GM18870 (cell line): ENCODE results near the gene NAP1L2.
"Not testable (repeated sequence)": the region's sequence is repeated elsewhere in the genome, so short reads cannot be mapped to it uniquely, and the experiment has no call there.

Source experiments
- ATAC-seq: cut with Tn5 transposase; IDR thresholded peaks from one replicate; pipeline ENCODE4 v1.9.1; 2021; ENCODE audit warnings: moderate library complexity; ENCODE audit not compliant: unreplicated experiment

The NAP1L2 gene, protein sequence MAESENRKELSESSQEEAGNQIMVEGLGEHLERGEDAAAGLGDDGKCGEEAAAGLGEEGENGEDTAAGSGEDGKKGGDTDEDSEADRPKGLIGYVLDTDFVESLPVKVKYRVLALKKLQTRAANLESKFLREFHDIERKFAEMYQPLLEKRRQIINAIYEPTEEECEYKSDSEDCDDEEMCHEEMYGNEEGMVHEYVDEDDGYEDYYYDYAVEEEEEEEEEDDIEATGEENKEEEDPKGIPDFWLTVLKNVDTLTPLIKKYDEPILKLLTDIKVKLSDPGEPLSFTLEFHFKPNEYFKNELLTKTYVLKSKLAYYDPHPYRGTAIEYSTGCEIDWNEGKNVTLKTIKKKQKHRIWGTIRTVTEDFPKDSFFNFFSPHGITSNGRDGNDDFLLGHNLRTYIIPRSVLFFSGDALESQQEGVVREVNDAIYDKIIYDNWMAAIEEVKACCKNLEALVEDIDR

GRCh38 chrX:73214426-73215094 is at the start of gene NAP1L2:
Gene NAP1L2 (minus strand): TSS chrX:73214851. CDS start chrX:73214492, 359 bp downstream.
- ATAC-seq = peak; percentile 97

DNA sequence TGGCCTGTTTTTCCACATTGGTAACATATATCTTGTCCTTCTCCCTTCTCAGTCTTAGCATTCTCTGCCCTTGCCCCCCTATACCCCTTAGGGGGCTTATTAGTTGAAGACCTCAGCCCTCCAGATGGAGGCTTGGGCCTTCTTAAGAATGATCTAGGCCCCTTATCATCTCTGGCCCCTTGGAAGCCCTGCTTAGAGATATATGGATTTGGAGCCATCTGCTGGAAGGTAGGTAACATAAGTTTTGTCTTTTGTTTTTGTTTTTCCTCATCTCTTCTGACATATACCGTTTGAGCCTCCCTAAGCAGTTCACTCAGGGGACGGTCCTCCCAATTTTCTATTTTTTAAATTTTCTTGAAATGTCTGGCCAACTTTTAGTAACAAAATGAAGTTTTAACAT is 48.3 kb upstream of the NAP1L2 start:
- ATAC-seq = no peak

GRCh38 chrX:73239242-73239641 is 24.6 kb upstream of the NAP1L2 start:
- no peak for ATAC-seq

DNA sequence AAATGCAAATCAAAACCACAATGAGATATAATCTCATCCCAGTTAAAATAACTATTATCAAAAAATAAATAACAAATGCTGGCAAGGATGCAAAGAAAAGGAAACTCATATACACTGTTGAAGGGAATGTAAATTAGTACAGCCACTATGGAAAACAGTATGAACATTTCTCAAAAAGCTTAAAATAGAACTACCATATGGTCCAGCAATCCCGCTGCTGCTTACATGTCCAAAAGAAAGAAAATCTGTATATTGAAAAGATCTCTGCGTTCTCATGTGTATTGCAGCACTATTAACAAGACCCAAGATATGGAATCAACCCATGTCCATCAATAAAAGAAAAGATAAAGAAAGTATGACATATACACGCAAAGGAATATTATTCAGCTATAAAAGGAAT is 3.0 kb upstream of the NAP1L2 start:
- ATAC-seq = no peak

GRCh38 chrX:73215246-73215645 is 595 bp upstream of the NAP1L2 start:
- ATAC-seq = no peak

DNA sequence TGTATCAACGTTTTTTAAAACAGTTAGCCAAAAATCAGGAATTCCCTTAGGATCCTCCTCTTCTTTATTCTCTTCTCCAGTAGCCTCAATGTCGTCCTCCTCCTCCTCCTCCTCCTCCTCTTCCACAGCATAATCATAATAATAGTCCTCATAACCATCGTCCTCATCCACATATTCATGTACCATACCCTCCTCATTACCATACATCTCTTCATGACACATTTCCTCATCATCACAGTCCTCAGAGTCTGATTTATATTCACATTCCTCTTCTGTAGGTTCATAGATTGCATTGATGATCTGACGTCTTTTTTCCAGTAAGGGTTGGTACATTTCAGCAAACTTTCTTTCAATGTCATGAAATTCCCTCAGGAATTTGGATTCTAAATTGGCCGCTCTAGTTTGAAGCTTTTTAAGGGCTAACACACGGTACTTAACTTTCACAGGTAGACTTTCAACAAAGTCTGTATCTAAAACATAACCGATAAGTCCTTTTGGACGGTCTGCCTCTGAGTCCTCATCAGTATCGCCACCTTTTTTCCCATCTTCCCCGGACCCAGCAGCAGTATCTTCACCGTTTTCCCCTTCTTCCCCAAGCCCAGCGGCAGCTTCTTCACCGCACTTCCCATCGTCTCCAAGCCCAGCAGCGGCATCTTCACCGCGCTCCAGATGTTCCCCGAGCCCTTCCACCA is 771 bp downstream of the NAP1L2 start:
- ATAC-seq = no peak

DNA sequence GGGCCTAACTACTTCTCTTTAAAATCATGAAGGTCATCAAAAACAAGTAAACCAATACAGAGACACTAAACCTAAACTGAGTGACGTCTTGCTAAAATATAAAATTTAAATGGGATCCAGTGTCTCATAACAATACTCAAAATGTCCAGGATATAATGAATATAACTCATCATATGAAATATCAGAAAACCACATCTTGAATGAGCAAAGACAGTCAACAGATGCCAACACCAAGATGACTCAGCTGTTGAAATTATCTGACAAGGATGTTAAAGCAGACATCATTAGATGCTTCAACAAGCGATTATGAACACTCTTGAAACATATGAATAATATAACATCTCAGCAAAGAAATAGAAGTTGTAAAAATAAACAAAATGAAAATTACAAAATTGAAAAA is 8.3 kb downstream of the NAP1L2 start:
- no peak for ATAC-seq

GRCh38 chrX:73182502-73183114 is 32.0 kb downstream of the NAP1L2 start:
- no peak for ATAC-seq

GRCh38 chrX:73168945-73169344 is 45.7 kb downstream of the NAP1L2 start:
- not testable (repeated sequence) for ATAC-seq
